HEK293T (cell line): ENCODE results near the gene KRT15.

Source experiments
- ARNT ChIP-seq: fragments of 450-650 bp; IDR thresholded peaks from 2 replicates; pipeline ENCODE4 v1.6.1; 2017; ENCODE audit warnings: mild to moderate bottlenecking
- BHLHE40 ChIP-seq: fragments of 450-650 bp; IDR thresholded peaks from 2 replicates; pipeline ENCODE4 v1.6.1; 2016; ENCODE audit warnings: mild to moderate bottlenecking, moderate library complexity, borderline replicate concordance
- ELF4 ChIP-seq: fragments of 450-650 bp; IDR thresholded peaks from 2 replicates; pipeline ENCODE4 v1.6.1; 2017; ENCODE audit warnings: antibody characterized with exemption
- FOXA1 ChIP-seq: fragments of 450-650 bp; IDR thresholded peaks from 2 replicates; pipeline ENCODE4 v1.6.1; 2016; ENCODE audit warnings: mild to moderate bottlenecking
- FOXM1 ChIP-seq: fragments of 450-650 bp; IDR thresholded peaks from 2 replicates; pipeline ENCODE4 v1.6.1; 2017; ENCODE audit warnings: mild to moderate bottlenecking, borderline replicate concordance
- HDGF ChIP-seq: fragments of 450-650 bp; IDR thresholded peaks from 2 replicates; pipeline ENCODE4 v1.6.1; 2017; ENCODE audit warnings: antibody characterized with exemption, borderline replicate concordance
- PKNOX1 ChIP-seq: fragments of 450-650 bp; IDR thresholded peaks from 2 replicates; pipeline ENCODE4 v1.6.1; 2016
- SP1 ChIP-seq: fragments of 450-650 bp; IDR thresholded peaks from 2 replicates; pipeline ENCODE4 v1.6.1; 2017
- TARDBP ChIP-seq: fragments of 450-650 bp; IDR thresholded peaks from 2 replicates; pipeline ENCODE4 v1.6.1; 2016

GRCh38 chr17:41468346-41468745, 50.3 kb downstream of the KRT15 start:
- TF ChIP-seq ELF4 (no peak), ARNT (no peak), PKNOX1 (no peak), TARDBP (no peak), BHLHE40 (no peak), FOXA1 (no peak), HDGF (no peak), SP1 (no peak), FOXM1 (no peak)
